Limb (tissue), 2 donors: ENCODE results near the gene PID1.

Experiments used
- DNase-seq, 2 donors: peaks; one replicate each; pipeline ENCODE4 v3.0.0-alpha.2; 2016; ENCODE audit errors: extremely low spot score in 2 of 2

The PID1 gene

DNA sequence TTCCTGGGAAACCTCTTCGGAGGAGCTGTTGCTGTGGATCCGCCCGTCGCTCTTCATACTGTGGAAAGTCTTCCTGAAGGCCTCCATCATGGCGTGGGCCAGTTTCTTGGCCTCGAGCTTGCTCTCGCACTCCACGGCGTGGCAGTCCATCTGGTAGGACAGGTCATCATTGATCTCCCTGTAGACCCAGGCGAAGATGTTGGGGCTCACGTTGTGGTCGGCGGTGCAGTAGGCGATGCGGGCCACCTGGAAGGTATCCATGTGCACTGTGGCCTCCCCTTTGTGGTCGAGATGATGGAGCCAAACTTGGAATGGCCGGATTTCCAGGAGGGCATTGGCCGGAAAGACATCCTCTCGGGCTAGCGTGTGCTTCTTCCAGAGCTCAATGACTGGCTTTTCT, 245.4 kb downstream of the PID1 start:
- no peak for DNase-seq

DNA sequence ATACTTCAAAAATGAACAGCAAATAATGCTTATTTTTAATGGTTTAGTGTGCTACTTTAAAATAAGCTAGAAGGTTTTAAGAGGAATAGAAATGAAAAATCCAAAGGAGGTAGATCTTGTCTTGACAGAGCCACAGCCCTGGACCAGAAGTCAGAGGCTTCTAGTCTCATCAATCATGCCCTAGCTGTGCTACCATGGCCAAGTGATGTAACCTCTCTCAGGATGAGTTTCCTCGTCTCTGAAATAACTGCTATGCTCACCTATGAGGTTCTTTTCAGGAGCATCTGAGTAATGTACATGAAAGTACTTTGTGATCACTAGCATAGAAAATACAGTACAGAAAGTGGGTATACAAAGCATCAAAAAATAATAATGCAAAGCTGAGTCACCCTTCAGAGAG, 248.4 kb downstream of the PID1 start:
- no peak for DNase-seq

DNA sequence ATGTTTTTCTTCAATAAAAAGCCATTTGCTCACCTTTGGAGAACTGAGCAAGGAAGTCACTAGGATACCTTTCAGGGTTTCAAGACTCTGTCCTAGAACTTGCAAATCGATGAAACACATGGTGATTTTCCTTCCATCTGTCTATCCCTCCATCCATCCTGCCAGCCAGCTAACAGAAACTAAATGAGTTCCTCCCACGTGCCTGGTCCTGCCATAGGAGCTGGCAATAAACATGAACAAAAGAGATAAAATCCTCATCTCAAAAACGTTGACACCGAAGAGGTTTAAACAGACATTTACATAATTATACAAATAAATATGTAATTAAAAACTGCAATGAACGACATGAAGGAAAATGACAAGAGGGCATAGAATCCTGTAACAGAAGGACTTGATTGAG, 249.0 kb downstream of the PID1 start:
- DNase-seq: no peak

DNA sequence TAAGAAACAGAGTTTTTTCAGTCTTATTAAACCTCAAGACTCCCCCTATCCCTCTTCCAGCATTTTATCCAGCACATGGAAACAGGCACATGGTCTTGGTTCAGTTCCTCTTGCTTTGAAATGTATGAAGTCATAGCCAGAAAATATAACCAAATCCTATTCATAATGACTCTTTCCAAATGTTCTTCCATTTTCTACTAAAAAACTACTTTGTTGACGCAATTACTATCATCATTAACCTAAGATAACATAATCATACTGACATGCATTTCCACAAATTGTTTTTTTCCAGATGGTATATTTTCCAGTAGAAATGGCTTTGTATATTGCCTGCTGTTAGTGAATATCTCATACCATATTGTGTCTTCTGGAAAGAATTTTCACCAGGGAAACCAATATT, 261.3 kb downstream of the PID1 start:
- no peak for DNase-seq

DNA sequence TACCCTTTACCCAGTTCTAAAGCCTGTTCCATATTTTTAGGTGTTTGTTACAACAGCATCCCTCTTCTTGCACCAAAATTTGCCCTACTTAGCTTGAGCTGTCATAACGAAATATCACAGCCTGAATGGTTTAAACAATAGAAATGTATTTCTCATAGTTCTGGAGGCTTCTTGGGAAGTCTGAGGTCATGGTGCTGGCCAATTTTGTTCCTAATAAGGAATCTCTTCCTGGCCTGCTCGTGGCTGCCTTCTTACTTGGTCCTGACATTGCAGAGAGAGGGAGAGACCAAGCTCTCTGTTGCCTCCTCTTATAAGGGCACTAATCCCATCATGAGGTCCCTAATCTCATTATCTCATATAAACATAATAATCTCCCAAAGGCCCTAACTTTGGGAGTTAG, 267.8 kb downstream of the PID1 start:
- DNase-seq: no peak

DNA sequence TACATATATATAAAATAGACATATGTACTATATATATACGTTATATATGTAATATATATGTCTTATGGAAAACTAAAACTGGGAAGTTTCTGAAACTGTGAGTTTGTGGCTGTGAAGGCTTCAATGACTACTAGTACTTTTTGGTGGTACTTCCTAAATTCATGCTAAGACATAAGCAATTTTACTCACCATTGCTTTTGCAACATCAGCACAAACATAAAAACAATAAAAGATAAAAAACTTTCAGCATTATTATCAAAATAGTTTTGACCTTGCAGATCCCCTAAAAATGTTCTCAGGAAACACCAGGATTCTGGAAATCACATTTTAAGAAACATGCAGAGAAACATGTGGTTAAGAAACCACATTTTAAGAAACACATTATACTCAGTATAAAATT, 269.9 kb downstream of the PID1 start:
- DNase-seq: no peak

DNA sequence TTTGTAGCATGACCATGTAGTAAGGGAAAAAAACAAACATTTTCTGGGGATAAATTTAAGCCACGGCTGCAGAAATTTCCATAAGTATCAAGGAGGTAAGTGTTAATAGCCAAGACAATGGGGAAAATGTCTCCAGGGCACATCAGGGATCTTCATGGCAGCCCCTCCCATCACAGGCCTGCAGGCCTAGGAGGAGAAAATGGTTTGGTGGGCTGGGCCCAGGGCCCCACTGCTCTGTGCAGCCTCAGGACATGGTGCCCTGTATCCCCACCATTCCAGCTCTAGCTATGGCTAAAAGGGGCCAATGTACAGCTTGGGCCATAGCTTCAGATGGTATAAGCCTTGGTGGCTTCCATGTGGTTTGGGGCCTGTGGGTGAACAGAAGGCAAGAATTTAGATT, 271.8 kb downstream of the PID1 start:
- no peak for DNase-seq

DNA sequence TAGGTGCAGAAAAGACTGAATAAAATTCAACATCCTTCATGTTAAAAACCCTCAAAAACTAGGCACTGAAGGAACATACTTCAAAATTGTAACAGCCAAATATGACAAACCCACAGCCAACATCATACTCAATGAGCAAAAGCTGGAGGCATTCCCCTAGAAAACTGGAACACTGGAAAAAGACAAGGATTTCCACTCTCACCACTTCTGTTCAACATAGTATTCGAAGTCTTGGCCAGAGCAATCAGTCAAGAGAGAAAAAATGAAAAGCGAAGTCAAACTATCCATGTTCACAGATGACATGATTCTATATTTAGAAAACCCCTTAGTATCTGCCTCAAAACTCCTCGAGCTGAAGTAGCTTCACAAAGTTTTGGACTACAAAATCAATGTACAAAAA, 282.3 kb downstream of the PID1 start:
- DNase-seq: no peak

DNA sequence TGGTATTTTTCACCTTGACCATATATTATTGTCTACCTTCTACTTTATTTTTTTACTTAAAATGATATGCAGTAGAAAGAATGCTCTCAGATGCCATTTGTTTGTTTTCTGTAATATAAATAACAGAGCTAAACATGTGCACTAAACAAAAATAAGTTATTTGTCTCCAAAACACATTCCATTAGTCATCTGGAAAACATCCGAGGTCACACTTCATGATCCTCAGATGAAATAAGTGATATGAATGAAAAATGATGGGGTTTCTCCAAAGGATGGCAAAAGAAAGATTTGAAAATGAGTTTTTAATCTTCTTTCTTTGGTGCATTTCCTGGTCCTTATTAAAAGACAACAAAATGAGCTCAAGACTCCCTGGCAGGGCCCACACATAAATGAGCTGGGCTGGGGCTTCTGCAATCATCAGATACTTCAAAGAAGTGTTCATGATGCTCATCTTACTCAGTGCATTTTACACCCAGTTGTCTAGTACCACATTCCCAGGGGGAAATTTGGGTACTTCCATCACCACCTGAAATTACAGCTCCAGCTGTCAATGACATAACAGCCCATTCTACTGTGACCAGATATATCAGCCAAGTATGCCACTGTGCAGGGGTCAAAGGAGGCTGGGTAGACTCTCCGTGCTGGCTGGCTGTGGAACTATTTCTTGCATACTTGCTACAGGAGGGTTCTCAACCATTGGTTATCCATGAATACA, 283.5 kb downstream of the PID1 start:
- no peak for DNase-seq

DNA sequence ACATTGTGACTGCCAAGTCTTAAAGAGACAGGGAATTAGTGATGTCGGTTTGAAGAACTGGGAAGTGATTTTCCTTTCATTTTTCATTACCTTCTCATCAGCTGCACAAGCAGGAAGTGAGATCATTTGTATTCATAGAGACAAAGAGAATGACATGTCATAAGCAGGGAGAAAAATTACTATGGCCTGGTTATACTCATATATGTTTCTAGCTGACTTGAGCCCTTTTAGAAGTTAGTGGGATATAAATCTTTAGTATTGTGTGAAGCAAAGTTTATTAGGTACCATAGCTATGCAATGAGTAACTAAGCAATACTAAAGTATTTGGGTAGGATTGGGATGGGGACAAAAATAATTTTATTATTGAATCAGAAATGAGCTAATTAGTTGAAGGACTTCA, 284.1 kb downstream of the PID1 start:
- DNase-seq: no peak

DNA sequence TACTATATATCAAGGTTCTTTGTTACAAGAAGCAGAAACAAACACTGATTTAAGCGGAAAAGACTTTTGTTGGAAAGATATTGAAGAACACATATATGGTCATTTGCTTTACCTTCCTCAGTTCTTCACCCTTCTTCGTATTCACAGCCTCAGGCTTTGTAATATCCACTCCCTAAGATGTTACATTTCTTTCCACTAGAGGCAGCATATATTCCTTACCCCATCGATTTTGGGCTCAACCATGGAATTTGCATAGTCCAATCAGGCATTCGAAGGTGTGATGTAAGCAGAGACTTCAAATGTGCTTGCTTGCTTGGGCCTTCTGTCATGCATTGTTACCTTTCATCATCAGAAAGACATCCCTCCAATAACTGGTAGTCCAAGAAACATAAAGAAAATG, 287.4 kb downstream of the PID1 start:
- no peak for DNase-seq

DNA sequence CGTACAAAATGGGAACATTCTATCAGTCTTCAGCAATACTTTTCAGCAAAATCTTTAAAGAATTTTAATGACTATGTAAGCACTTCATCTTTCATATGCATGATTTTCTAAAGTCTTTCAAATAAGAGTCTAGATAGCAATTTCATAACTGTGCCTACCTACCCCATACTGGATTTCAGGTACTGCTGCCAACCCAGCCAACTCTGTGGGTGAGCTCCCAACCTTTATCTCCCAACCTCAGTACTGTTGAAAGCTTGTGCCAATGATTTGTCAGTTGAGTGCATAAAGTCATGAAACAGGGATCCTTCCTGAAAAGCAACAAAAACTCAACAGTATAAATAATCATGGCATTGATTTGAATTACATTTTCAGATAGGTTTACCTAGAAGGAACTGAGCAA, 296.9 kb downstream of the PID1 start:
- DNase-seq: no peak
